DMS 273 (cell line): ENCODE measurements around the gene PTPRU.
"Not testable (repeated sequence)": the region's sequence is repeated elsewhere in the genome, so short reads cannot be mapped to it uniquely, and the experiment has no call there.

Source experiments
- DNase-seq: peaks from one replicate; lab custom pipeline; 2025; ENCODE audit not compliant: unreplicated experiment; lab: John Stamatoyannopoulos, UW

PTPRU gene

GRCh38 chr1:29285771-29286170, 49.4 kb downstream of the PTPRU start:
- DNase-seq, result no peak

- no peak for DNase-seq
These were observed 50.0 kb downstream of the PTPRU start for GRCh38 chr1:29286194-29286767.

- no peak for DNase-seq
These were observed 53.2 kb downstream of the PTPRU start for GRCh38 chr1:29289493-29289892.

GRCh38 chr1:29290414-29290985, 54.2 kb downstream of the PTPRU start:
- no peak for DNase-seq

DNA sequence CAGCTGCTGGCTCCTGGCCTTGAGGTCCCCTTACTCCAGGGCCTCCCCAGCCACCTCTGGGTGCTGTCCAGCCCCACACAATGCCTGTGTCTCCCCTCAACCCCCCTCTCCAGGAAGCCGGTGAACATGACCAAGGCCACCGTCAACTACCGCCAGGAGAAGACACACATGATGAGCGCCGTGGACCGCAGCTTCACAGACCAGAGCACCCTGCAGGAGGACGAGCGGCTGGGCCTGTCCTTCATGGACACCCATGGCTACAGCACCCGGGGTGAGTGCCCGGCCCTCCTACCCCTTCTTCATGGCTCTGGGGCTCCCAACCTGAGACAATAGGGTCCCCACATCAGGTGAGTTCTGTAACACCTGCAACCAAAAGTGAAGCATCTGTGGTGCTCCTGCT, 55.4 kb downstream of the PTPRU start:
- DNase-seq, result no peak

GRCh38 chr1:29292344-29292743, 56.0 kb downstream of the PTPRU start:
- DNase-seq, result no peak

- DNase-seq, result no peak
These were observed 61.1 kb downstream of the PTPRU start for GRCh38 chr1:29297450-29297849.

DNA sequence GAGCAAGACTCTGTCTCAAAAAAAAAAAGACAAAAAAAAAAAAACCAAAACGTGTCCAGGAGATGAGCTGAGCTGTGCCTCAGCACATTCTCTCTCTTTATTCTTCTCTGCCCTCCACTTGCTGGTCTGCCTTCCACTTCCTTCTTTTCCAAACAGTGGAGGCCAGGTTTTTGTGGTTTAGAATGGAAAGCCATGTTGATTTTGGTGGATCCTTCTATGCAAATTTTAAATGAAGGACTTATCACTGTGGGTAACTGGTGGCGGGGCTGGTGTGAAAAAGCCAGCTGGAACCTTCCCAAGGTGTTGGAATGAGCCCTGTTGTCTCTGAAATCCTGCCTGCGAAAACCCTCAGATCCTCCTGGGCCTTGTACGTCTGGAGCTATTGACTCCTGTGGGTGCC, 61.9 kb downstream of the PTPRU start:
- no peak for DNase-seq

GRCh38 chr1:29299446-29299845, 63.1 kb downstream of the PTPRU start:
- no peak for DNase-seq

- not testable (repeated sequence) for DNase-seq
These were observed 65.4 kb downstream of the PTPRU start for GRCh38 chr1:29301732-29302131.

DNA sequence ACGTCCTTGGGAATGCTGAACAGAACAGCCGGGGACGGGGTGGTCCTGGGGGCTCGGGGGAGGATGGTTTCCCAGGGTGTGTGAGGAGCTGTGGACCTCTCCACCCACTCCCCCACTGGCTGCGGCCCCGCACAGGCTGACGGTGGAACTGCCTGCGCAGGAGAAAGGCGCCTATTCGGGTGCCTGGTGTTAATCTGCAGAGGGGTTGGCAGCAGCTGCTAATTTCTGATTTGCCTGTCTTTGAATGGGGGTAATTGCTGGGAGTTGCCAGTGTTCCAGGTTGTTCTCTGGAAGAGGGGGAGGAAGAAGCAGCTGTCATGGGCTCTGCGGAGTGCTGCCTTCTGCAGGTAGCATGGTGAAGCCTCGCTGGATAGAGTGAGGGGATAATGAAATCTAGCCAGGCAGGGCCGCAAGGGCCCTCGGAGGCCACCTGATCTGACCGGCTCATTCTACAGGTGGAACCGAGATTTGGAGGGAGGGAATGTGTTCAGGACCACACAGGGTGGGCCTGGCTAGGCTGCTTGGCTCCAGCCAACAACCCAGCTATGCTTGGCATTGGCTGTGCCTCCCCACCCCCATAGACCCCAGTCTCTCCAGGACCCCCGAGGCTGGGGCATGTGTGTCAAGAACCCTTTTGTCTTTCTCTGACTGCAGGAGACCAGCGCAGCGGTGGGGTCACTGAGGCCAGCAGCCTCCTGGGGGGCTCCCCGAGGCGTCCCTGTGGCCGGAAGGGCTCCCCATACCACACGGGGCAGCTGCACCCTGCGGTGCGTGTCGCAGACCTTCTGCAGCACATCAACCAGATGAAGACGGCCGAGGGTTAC, 67.1 kb downstream of the PTPRU start:
- no peak for DNase-seq

DNA sequence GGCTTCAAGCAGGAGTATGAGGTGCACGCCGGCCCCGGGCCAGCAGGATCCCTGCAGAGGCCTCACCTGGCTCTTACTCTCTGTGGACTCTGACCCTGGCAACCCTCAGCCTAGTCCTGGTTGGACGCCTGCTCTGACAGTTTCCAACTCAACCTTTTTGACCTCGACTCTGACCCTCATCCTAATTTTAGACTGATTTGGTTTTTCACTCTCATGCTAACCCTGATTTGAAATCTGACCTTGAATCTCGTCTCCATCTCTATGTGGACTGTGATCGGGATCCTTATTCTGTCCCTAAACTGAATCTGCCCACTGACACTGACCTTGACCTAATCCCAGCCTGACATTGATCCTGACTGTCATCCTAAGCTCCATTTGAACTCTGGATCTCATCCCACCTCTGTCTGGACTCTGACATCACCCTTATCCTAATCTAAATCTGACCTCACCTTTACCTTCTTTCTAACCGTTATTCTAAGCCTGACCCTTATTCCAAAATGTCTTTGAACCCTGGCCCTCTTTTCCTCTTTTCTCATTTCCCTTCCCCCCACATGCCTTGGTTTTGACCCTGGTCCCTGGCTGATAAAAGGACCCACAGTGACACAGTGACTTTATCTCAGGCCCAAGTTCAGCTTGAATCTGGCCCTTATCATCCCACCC, 67.8 kb downstream of the PTPRU start:
- no peak for DNase-seq

- DNase-seq, result no peak
These were observed 69.6 kb downstream of the PTPRU start for GRCh38 chr1:29305943-29306342.

DNA sequence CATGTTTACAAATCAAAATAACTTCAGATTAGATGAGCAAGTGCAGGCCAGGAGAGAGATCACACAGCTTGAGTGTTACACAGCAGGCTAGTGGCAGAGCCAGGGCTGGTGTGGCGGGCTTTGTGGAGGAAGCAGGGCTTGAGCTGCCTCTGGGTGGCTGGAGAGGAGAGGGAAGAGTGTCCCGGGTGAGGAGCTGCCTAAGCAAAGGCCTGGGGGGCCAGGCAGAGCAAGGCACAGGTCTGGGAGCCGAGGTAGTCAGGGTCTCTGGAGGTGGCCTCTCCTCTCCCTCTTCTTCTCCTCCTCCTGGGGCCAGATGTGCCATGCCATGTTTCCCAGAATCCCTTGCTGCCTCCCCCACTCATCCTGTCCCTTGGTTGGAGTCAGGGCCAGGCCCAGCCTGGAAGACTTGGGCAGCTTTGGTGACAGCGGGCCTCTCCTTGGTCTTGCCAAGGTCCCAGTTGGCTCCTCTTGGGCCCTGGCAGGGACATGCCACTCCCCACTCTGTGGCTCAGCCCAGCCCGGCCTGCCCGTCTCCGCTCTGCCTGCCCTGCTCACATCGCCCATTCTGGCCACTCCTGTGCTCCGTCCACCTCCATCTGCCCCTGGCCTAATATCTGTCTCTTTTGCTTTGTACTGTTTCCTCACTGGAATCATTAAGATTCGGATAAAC, 70.3 kb downstream of the PTPRU start:
- no peak for DNase-seq

DNA sequence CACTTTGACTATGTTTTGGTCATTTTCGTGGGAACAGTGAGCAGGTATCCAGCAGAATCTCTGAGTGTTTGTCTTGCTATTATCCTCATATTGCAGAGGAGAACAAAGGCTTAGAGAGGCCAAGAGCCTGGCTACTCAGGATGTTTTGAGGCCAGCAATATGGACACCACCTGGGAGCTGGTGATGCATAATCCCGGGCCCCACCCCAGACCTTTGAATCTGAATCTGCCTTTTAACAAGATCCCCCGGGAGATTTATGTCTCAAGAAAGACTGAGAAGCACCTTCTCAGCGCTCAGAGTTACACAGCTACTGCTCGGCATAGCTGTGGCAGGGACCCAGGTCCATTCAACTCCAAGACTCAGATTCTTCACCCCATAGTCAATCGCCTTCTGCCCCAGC, 72.8 kb downstream of the PTPRU start:
- DNase-seq, result no peak

GRCh38 chr1:29309621-29310020, 73.3 kb downstream of the PTPRU start:
- no peak for DNase-seq

- DNase-seq, result peak; percentile 70
These were observed 74.4 kb downstream of the PTPRU start for GRCh38 chr1:29310616-29311180.

DNA sequence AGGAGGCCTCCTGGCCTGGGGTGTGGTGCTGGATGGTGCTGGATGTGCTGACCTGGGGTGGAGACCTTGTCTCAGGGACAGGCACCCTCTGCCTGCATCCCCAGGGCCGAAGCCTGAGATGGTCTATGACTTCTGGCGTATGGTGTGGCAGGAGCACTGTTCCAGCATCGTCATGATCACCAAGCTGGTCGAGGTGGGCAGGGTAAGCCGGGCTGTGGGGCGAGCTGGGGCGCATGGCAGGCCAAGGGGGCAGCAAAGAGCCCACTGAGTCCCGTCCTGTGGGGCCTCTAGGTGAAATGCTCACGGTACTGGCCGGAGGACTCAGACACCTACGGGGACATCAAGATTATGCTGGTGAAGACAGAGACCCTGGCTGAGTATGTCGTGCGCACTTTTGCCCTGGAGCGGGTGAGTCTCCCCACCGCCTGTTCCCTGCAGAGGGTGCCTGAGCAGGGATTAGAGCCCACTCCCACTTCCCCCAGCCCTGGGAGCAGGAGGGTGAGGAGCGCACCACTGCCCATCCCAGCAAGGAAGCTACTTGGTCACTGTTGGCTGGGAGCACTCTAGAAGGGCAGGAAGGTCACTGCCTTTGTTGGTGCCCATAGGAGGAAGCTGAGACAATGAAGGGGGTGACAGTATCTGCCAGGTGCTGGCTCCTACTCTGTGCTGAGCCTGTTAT, 75.2 kb downstream of the PTPRU start:
- no peak for DNase-seq

- DNase-seq, result no peak
These were observed 76.4 kb downstream of the PTPRU start for GRCh38 chr1:29312469-29313461.
